Endodermal cell (in vitro differentiated cells): Measurements from ENCODE around the gene WIPI1. TPM values are rescaled to one million over a fixed set of nuclear protein-coding genes. Genes with fewer than 3 reads are reported as not detected.
A peak's percentile ranks its signal among the peaks of the same experiment; 100 is the strongest.

Experiments used
- DNase-seq: peaks from one replicate; pipeline ENCODE4 v3.0.0-alpha.2; 2017
- H3K27ac ChIP-seq: 2 replicates; pipeline ENCODE4 v1.5.1; 2013; ENCODE audit warnings: mild to moderate bottlenecking, low read depth, low read length, moderate library complexity
- H3K27me3 ChIP-seq: 2 replicates; pipeline ENCODE4 v1.6.1; 2013; ENCODE audit warnings: mild to moderate bottlenecking, low read length, moderate library complexity; ENCODE audit not compliant: insufficient read depth, control insufficient read depth, poor library complexity, severe bottlenecking
- H3K36me3 ChIP-seq: 2 replicates; pipeline ENCODE4 v1.7.0; 2013; ENCODE audit warnings: mild to moderate bottlenecking, low read length, moderate library complexity; ENCODE audit not compliant: control insufficient read depth, insufficient read depth
- H3K4me1 ChIP-seq: one replicate; pipeline ENCODE4 v1.7.0; 2013; ENCODE audit warnings: low read length; ENCODE audit not compliant: control insufficient read depth, insufficient read depth
- H3K4me3 ChIP-seq: 2 replicates; pipeline ENCODE4 v1.5.1; 2013; ENCODE audit warnings: mild to moderate bottlenecking, low read length, moderate library complexity
- H3K9ac ChIP-seq: 2 replicates; pipeline ENCODE4 v1.6.1; 2013; ENCODE audit warnings: mild to moderate bottlenecking, low read length, moderate library complexity; ENCODE audit not compliant: poor library complexity, severe bottlenecking; ENCODE audit errors: extremely low read depth
- H3K9me3 ChIP-seq: 2 replicates; pipeline ENCODE4 v1.6.1; 2013; ENCODE audit warnings: mild to moderate bottlenecking, low read length, moderate library complexity; ENCODE audit not compliant: control insufficient read depth
- H3K27ac Mint-ChIP-seq: 2 replicates; pipeline ENCODE4 v1.8.0; 2020; ENCODE audit warnings: mixed read lengths
- H3K27me3 Mint-ChIP-seq: 2 replicates; pipeline ENCODE4 v1.8.0; 2021; ENCODE audit warnings: mild to moderate bottlenecking, mixed read lengths; ENCODE audit not compliant: insufficient read depth
- H3K36me3 Mint-ChIP-seq: 2 replicates; pipeline ENCODE4 v1.8.0; 2020; ENCODE audit warnings: low read depth, mixed read lengths
- H3K4me1 Mint-ChIP-seq: 2 replicates; pipeline ENCODE4 v1.8.0; 2020; ENCODE audit warnings: mixed read lengths
- H3K4me3 Mint-ChIP-seq: 2 replicates; pipeline ENCODE4 v1.8.0; 2020; ENCODE audit warnings: mild to moderate bottlenecking, moderate library complexity, mixed read lengths
- H3K9me3 Mint-ChIP-seq: 2 replicates; pipeline ENCODE4 v1.8.0; 2020; ENCODE audit warnings: mild to moderate bottlenecking, mixed read lengths
- whole genome bisulfite sequencing, 2 experiments: methylation state at CpG; one replicate each; pipeline versions ENCODE4 v1.1.5 to v1.1.7; 2013; ENCODE audit warnings: missing lambda C conversion rate in 2 of 2, mixed read lengths in 1 of 2; ENCODE audit not compliant: insufficient coverage in 1 of 2, insufficient read length in 1 of 2; 5-methylcytosine and 5-hydroxymethylcytosine counted together
- total RNA-seq, 2 donors: library from RNA; stranded (reverse); fragmentation: NEBNext Ultra II Directional in 1 of 2; extraction: Animal tissue kit (Norgen Biotek cat#: 25700) in 1 of 2; gene quantifications; 2 replicates in 1 of 2; 3 replicates in 1 of 2; pipeline ENCODE4 v1.2.1, GENCODE V29; 2021
- TF ChIP-seq, protein P1 (sequence below): fragments of 200-600 bp; sonication (generic); conservative IDR thresholded peaks from 2 replicates; pipeline ENCODE4 v1.5.0; 2021; ENCODE audit warnings: antibody characterized with exemption, mild to moderate bottlenecking

The WIPI1 gene
- total RNA-seq, 2 donors from 2014 or later: 32.0 to 39.5 TPM

- WGBS, 2 experiments: 71 to 92% methylated on average over 1 to 4 of the region's 4 CpGs
- Histone ChIP-seq H3K36me3 (no peaks in the 10 kb centered on the region), H3K27ac (no peak overlapping the region), H3K4me1 (no peaks in the 10 kb centered on the region), H3K9me3 (no peaks in the 10 kb centered on the region), H3K4me3 (no peak overlapping the region), H3K27me3 (no peaks in the 10 kb centered on the region), H3K9ac (no peak overlapping the region)
- DNase-seq: no peak
- Mint-ChIP-seq H3K36me3 (no peaks in the 10 kb centered on the region), H3K4me3 (no peak overlapping the region), H3K9me3 (peaks cover 3% of the 10 kb centered on the region), H3K27ac (no peak overlapping the region), H3K27me3 (no peaks in the 10 kb centered on the region), H3K4me1 (no peaks in the 10 kb centered on the region)
- TF ChIP-seq, protein P1, sequence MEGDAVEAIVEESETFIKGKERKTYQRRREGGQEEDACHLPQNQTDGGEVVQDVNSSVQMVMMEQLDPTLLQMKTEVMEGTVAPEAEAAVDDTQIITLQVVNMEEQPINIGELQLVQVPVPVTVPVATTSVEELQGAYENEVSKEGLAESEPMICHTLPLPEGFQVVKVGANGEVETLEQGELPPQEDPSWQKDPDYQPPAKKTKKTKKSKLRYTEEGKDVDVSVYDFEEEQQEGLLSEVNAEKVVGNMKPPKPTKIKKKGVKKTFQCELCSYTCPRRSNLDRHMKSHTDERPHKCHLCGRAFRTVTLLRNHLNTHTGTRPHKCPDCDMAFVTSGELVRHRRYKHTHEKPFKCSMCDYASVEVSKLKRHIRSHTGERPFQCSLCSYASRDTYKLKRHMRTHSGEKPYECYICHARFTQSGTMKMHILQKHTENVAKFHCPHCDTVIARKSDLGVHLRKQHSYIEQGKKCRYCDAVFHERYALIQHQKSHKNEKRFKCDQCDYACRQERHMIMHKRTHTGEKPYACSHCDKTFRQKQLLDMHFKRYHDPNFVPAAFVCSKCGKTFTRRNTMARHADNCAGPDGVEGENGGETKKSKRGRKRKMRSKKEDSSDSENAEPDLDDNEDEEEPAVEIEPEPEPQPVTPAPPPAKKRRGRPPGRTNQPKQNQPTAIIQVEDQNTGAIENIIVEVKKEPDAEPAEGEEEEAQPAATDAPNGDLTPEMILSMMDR: no peak
Measured at GRCh38 chr17:68480885-68481284, 23.6 kb upstream of the WIPI1 start.

DNA sequence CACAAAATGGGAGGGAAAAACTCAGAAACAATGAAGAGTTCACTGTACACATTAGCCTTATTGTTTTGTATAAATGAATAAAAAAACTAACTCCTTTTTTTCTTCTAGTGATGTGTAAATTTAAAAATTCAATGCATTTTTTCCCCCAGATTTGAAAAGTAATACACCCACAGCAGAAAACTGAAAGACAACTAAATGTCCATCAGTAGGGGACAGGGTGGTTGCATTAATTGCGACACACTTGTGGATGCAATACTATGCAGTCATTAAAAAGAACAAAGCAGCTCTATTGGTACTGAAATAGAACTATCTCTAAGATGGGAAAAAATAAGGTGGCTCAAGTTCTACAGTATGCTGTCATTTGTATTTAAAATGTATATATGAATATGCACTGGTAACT lies 13.7 kb upstream of the WIPI1 start:
- H3K4me1 ChIP-seq: no peaks in the 10 kb centered on the region
- Mint-ChIP-seq H3K9me3 (peaks cover 4% of the 10 kb centered on the region), H3K27ac (no peak overlapping the region), H3K4me1 (peaks cover 2% of the 10 kb centered on the region), H3K27me3 (no peaks in the 10 kb centered on the region), H3K4me3 (no peak overlapping the region), H3K36me3 (no peaks in the 10 kb centered on the region)
- H3K9ac ChIP-seq: no peak overlapping the region
- no peak overlapping the region for H3K4me3 ChIP-seq
- H3K27ac ChIP-seq: no peak overlapping the region
- H3K27me3 ChIP-seq: no peaks in the 10 kb centered on the region
- TF ChIP-seq, protein P1: no peak
- no peaks in the 10 kb centered on the region for H3K9me3 ChIP-seq
- no peaks in the 10 kb centered on the region for H3K36me3 ChIP-seq
- no peak for DNase-seq
- WGBS, 2 experiments: 90 to 100% methylated on average over 1 of the region's 1 CpG

- no peaks in the 10 kb centered on the region for H3K9me3 ChIP-seq
- H3K27me3 ChIP-seq: no peaks in the 10 kb centered on the region
- WGBS, 2 experiments: 95% methylated on average over 1 of the region's 1 CpG; no CpG with 5 or more reads in 1 of the 2 experiments
- TF ChIP-seq, protein P1: no peak
- Mint-ChIP-seq H3K4me3 (no peak overlapping the region), H3K27ac (no peak overlapping the region), H3K27me3 (no peaks in the 10 kb centered on the region), H3K36me3 (no peaks in the 10 kb centered on the region), H3K4me1 (no peaks in the 10 kb centered on the region), H3K9me3 (peaks cover 4% of the 10 kb centered on the region)
- no peaks in the 10 kb centered on the region for H3K36me3 ChIP-seq
- H3K9ac ChIP-seq: no peak overlapping the region
- H3K4me3 ChIP-seq: no peak overlapping the region
- H3K27ac ChIP-seq: no peak overlapping the region
- peak; percentile 74 for DNase-seq
- H3K4me1 ChIP-seq: no peaks in the 10 kb centered on the region
Measured at GRCh38 chr17:68468788-68469187, 11.5 kb upstream of the WIPI1 start.
